Activated CD4-positive, alpha-beta T cell treated with anti-CD3 and anti-CD28 coated beads, Interleukin-2, Interleukin-6, amounts not matched to agents 100 ng/mL and 50 ng/mL, durations not matched to agents 16 hours and 8 hours (primary cell): ENCODE results near the gene NFE2L1.
"Not testable (repeated sequence)": the region's sequence is repeated elsewhere in the genome, so short reads cannot be mapped to it uniquely, and the experiment has no call there.

ENCODE experiments used
- DNase-seq: peaks from one replicate; pipeline ENCODE4 v3.0.0-alpha.2; 2020

The NFE2L1 gene

GRCh38 chr17:48047741-48048383 lies at the start of gene NFE2L1:
TSS of gene NFE2L1 (plus strand) at chr17:48048359. CDS start at chr17:48051119, 2,760 bp downstream.
- peak; percentile 100 for DNase-seq

GRCh38 chr17:47999582-47999981 lies 48.6 kb upstream of the NFE2L1 start:
- no peak for DNase-seq

GRCh38 chr17:48001197-48001596 lies 47.0 kb upstream of the NFE2L1 start:
- DNase-seq = no peak

GRCh38 chr17:48001657-48002056 lies 46.5 kb upstream of the NFE2L1 start:
- DNase-seq = not testable (repeated sequence)

GRCh38 chr17:48002266-48002915 lies 45.8 kb upstream of the NFE2L1 start:
- peak; percentile 27 for DNase-seq

- DNase-seq = no peak
These were observed 45.2 kb upstream of the NFE2L1 start for GRCh38 chr17:48002916-48003416.

GRCh38 chr17:48003417-48004151 lies 44.6 kb upstream of the NFE2L1 start:
- no peak for DNase-seq

- DNase-seq = peak; percentile 51
These were observed 43.2 kb upstream of the NFE2L1 start for GRCh38 chr17:48004983-48005382.

GRCh38 chr17:48006936-48007709 lies 41.0 kb upstream of the NFE2L1 start:
- no peak for DNase-seq

GRCh38 chr17:48010193-48010592 lies 38.0 kb upstream of the NFE2L1 start:
- DNase-seq = no peak

GRCh38 chr17:48011405-48012150 lies 36.6 kb upstream of the NFE2L1 start:
- DNase-seq = peak; percentile 70

- peak; percentile 77 for DNase-seq
These were observed 36.0 kb upstream of the NFE2L1 start for GRCh38 chr17:48012151-48012520.

- no peak for DNase-seq
These were observed 35.5 kb upstream of the NFE2L1 start for GRCh38 chr17:48012654-48013053.

- DNase-seq = no peak
These were observed 34.1 kb upstream of the NFE2L1 start for GRCh38 chr17:48013876-48014594.

- DNase-seq = no peak
These were observed 33.5 kb upstream of the NFE2L1 start for GRCh38 chr17:48014595-48015111.

- no peak for DNase-seq
These were observed 32.0 kb upstream of the NFE2L1 start for GRCh38 chr17:48016112-48016511.

GRCh38 chr17:48017817-48018158 lies 30.4 kb upstream of the NFE2L1 start:
- DNase-seq = not testable (repeated sequence)

GRCh38 chr17:48021934-48022333 lies 26.2 kb upstream of the NFE2L1 start:
- no peak for DNase-seq

GRCh38 chr17:48022901-48023300 lies 25.3 kb upstream of the NFE2L1 start:
- no peak for DNase-seq

GRCh38 chr17:48023400-48024148 lies 24.6 kb upstream of the NFE2L1 start:
- peak; percentile 72 for DNase-seq
